Stimulated activated memory B cell treated with anti-CD40 and anti-IgM and Interleukin-4, amounts not matched to agents 10 μg/mL and 1 μg/mL and 100 μg/mL, for 72 hours (primary cell): ENCODE results near the gene KCNAB2.

Experiments used
- ATAC-seq: fragments of 150-1000 bp; cut with Tn5 transposase; 2 replicates; pipeline ENCODE4 v1.10.0; 2021
- H3K27ac Mint-ChIP-seq: one replicate; pipeline ENCODE4 v1.8.0; 2022; ENCODE audit warnings: mild to moderate bottlenecking, mixed read lengths
- H3K27me3 Mint-ChIP-seq: one replicate; pipeline ENCODE4 v1.8.0; 2022; ENCODE audit warnings: mixed read lengths
- H3K36me3 Mint-ChIP-seq: one replicate; pipeline ENCODE4 v1.8.0; 2022; ENCODE audit warnings: mixed read lengths
- H3K4me1 Mint-ChIP-seq: one replicate; pipeline ENCODE4 v1.8.0; 2022; ENCODE audit warnings: mixed read lengths
- H3K4me3 Mint-ChIP-seq: one replicate; pipeline ENCODE4 v1.8.0; 2022; ENCODE audit warnings: mild to moderate bottlenecking, moderate library complexity, mixed read lengths
- H3K9me3 Mint-ChIP-seq: one replicate; pipeline ENCODE4 v1.8.0; 2022; ENCODE audit warnings: mixed read lengths

The KCNAB2 gene

GRCh38 chr1:6019166-6019845 is 26.4 kb upstream of the KCNAB2 start:
- Mint-ChIP-seq H3K27me3 (no peaks in the 10 kb centered on the region), H3K9me3 (peaks cover 8% of the 10 kb centered on the region), H3K4me3 (no peak overlapping the region), H3K4me1 (peaks cover 6% of the 10 kb centered on the region), H3K27ac (no peak overlapping the region), H3K36me3 (no peaks in the 10 kb centered on the region)
- no peak for ATAC-seq

GRCh38 chr1:6022193-6022592 is 23.5 kb upstream of the KCNAB2 start:
- Mint-ChIP-seq H3K27me3 (no peaks in the 10 kb centered on the region), H3K27ac (no peak overlapping the region), H3K4me3 (no peak overlapping the region), H3K36me3 (no peaks in the 10 kb centered on the region), H3K9me3 (peaks cover 8% of the 10 kb centered on the region), H3K4me1 (peaks cover 30% of the 10 kb centered on the region)
- ATAC-seq, result no peak

- no peak overlapping the region for H3K27ac Mint-ChIP-seq
- peaks cover 8% of the 10 kb centered on the region for H3K9me3 Mint-ChIP-seq
- no peak for ATAC-seq
- H3K4me1 Mint-ChIP-seq, result peaks cover 41% of the 10 kb centered on the region
- H3K36me3 Mint-ChIP-seq, result peaks cover under 1% of the 10 kb centered on the region
- no peak overlapping the region for H3K4me3 Mint-ChIP-seq
- H3K27me3 Mint-ChIP-seq, result no peaks in the 10 kb centered on the region
Measured at GRCh38 chr1:6023346-6023745, 22.3 kb upstream of the KCNAB2 start.

GRCh38 chr1:6024376-6024775 is 21.3 kb upstream of the KCNAB2 start:
- Mint-ChIP-seq H3K9me3 (peaks cover 8% of the 10 kb centered on the region), H3K36me3 (peaks cover 5% of the 10 kb centered on the region), H3K4me1 (peaks cover 46% of the 10 kb centered on the region), H3K27ac (peak overlapping the region; percentile 96), H3K27me3 (no peaks in the 10 kb centered on the region), H3K4me3 (peak overlapping the region; percentile 44)
- ATAC-seq, result no peak

- no peaks in the 10 kb centered on the region for H3K27me3 Mint-ChIP-seq
- peak; percentile 1 for ATAC-seq
- peak overlapping the region; percentile 89 for H3K4me3 Mint-ChIP-seq
- peaks cover 54% of the 10 kb centered on the region for H3K4me1 Mint-ChIP-seq
- H3K27ac Mint-ChIP-seq, result peak overlapping the region; percentile 96
- peaks cover 8% of the 10 kb centered on the region for H3K9me3 Mint-ChIP-seq
- peaks cover 9% of the 10 kb centered on the region for H3K36me3 Mint-ChIP-seq
Measured at GRCh38 chr1:6025269-6026094, 20.2 kb upstream of the KCNAB2 start.

- H3K27me3 Mint-ChIP-seq, result no peaks in the 10 kb centered on the region
- peaks cover 8% of the 10 kb centered on the region for H3K9me3 Mint-ChIP-seq
- peak overlapping the region; percentile 89 for H3K4me3 Mint-ChIP-seq
- H3K4me1 Mint-ChIP-seq, result peaks cover 61% of the 10 kb centered on the region
- ATAC-seq, result peak; percentile 94
- peak overlapping the region; percentile 96 for H3K27ac Mint-ChIP-seq
- H3K36me3 Mint-ChIP-seq, result peaks cover 16% of the 10 kb centered on the region
Measured at GRCh38 chr1:6026095-6026809, 19.4 kb upstream of the KCNAB2 start.

- no peak for ATAC-seq
Measured at GRCh38 chr1:6027591-6027990, 18.1 kb upstream of the KCNAB2 start.

GRCh38 chr1:6028042-6028850 is 17.4 kb upstream of the KCNAB2 start:
- ATAC-seq, result peak; percentile 70
- peaks cover 27% of the 10 kb centered on the region for H3K36me3 Mint-ChIP-seq
- H3K4me3 Mint-ChIP-seq, result peak overlapping the region; percentile 89
- peaks cover 76% of the 10 kb centered on the region for H3K4me1 Mint-ChIP-seq
- H3K9me3 Mint-ChIP-seq, result no peaks in the 10 kb centered on the region
- no peaks in the 10 kb centered on the region for H3K27me3 Mint-ChIP-seq
- peak overlapping the region; percentile 96 for H3K27ac Mint-ChIP-seq

More at GRCh38 chr1:6027591-6027990, 18.1 kb upstream of the KCNAB2 start:
- no peaks in the 10 kb centered on the region for H3K27me3 Mint-ChIP-seq
- no peaks in the 10 kb centered on the region for H3K9me3 Mint-ChIP-seq
- peak overlapping the region; percentile 89 for H3K4me3 Mint-ChIP-seq
- H3K4me1 Mint-ChIP-seq, result peaks cover 69% of the 10 kb centered on the region
- H3K27ac Mint-ChIP-seq, result peak overlapping the region; percentile 96
- H3K36me3 Mint-ChIP-seq, result peaks cover 24% of the 10 kb centered on the region

- Mint-ChIP-seq H3K9me3 (no peaks in the 10 kb centered on the region), H3K4me1 (peaks cover 72% of the 10 kb centered on the region), H3K27me3 (no peaks in the 10 kb centered on the region), H3K4me3 (no peak overlapping the region), H3K36me3 (peaks cover 27% of the 10 kb centered on the region), H3K27ac (no peak overlapping the region)
- no peak for ATAC-seq
Measured at GRCh38 chr1:6029351-6029750, 16.3 kb upstream of the KCNAB2 start.

GRCh38 chr1:6030132-6030531 is 15.6 kb upstream of the KCNAB2 start:
- Mint-ChIP-seq H3K4me1 (peaks cover 72% of the 10 kb centered on the region), H3K9me3 (no peaks in the 10 kb centered on the region), H3K4me3 (no peak overlapping the region), H3K27ac (no peak overlapping the region), H3K36me3 (peaks cover 34% of the 10 kb centered on the region), H3K27me3 (no peaks in the 10 kb centered on the region)
- no peak for ATAC-seq

- Mint-ChIP-seq H3K4me1 (peaks cover 72% of the 10 kb centered on the region), H3K27ac (no peak overlapping the region), H3K27me3 (no peaks in the 10 kb centered on the region), H3K9me3 (no peaks in the 10 kb centered on the region), H3K4me3 (peak overlapping the region; percentile 1), H3K36me3 (peaks cover 40% of the 10 kb centered on the region)
- no peak for ATAC-seq
Measured at GRCh38 chr1:6030547-6031261, 15.0 kb upstream of the KCNAB2 start.

- Mint-ChIP-seq H3K36me3 (peaks cover 48% of the 10 kb centered on the region), H3K27ac (no peak overlapping the region), H3K9me3 (no peaks in the 10 kb centered on the region), H3K4me1 (peaks cover 75% of the 10 kb centered on the region), H3K27me3 (no peaks in the 10 kb centered on the region), H3K4me3 (no peak overlapping the region)
- ATAC-seq, result no peak
Measured at GRCh38 chr1:6033124-6033523, 12.6 kb upstream of the KCNAB2 start.

- Mint-ChIP-seq H3K27ac (no peak overlapping the region), H3K9me3 (no peaks in the 10 kb centered on the region), H3K4me3 (no peak overlapping the region), H3K27me3 (no peaks in the 10 kb centered on the region), H3K36me3 (peaks cover 51% of the 10 kb centered on the region), H3K4me1 (peaks cover 77% of the 10 kb centered on the region)
- no peak for ATAC-seq
Measured at GRCh38 chr1:6033986-6034749, 11.5 kb upstream of the KCNAB2 start.

GRCh38 chr1:6034750-6035096 is 11.0 kb upstream of the KCNAB2 start:
- no peak for ATAC-seq
- Mint-ChIP-seq H3K9me3 (no peaks in the 10 kb centered on the region), H3K4me3 (no peak overlapping the region), H3K27ac (no peak overlapping the region), H3K4me1 (peaks cover 77% of the 10 kb centered on the region), H3K36me3 (peaks cover 54% of the 10 kb centered on the region), H3K27me3 (no peaks in the 10 kb centered on the region)
